ENCODE results near the gene VPS25.
"Not testable (repeated sequence)": the region's sequence is repeated elsewhere in the genome, so short reads cannot be mapped to it uniquely, and the experiment has no call there.

Gene VPS25

DNA sequence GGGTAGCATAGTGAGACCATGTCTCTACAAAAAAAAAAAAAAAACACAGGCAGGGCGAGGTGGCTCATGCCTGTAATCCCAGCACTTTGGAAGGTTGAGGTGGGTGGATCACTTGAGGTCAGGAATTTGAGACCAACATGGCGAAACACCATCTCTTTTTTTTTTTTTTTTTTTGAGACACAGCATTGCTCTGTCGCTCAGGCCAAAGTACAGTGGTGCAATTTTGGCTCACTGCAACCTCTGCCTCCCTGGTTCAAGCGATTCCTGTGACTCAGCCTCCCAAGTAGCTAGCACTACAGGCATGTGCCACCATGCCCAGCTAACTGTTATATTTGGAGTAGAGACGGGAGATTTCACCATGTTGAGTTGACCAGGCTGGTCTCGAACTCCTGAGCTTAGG is 7.1 kb upstream of the VPS25 start:
- CTCF ChIA-PET, result no interaction called here
- POLR2A ChIA-PET, result no interaction called here
- no peak for DNase-seq (ENCODE audit: extremely low spot score)
- no peak for TF ChIP-seq L3MBTL2 (conservative IDR thresholded peaks at IDR 0.05)
- no peak for TF ChIP-seq ELF4 (IDR thresholded peaks at IDR 0.05)
- no peak for TF ChIP-seq BHLHE40 (IDR thresholded peaks at IDR 0.05; ENCODE audit: borderline replicate concordance)
- TF ChIP-seq FOXM1 (IDR thresholded peaks at IDR 0.05; ENCODE audit: borderline replicate concordance), result no peak
- no peak for TF ChIP-seq CTBP1 (IDR thresholded peaks at IDR 0.05; ENCODE audit: borderline replicate concordance)

- ChIA-PET POLR2A (no interaction called here), CTCF (no interaction called here)
- no peak for DNase-seq (ENCODE audit: extremely low spot score)
- no peak for TF ChIP-seq FOXA1 (IDR thresholded peaks at IDR 0.05)
- no peak for TF ChIP-seq CTBP1 (IDR thresholded peaks at IDR 0.05; ENCODE audit: borderline replicate concordance)
- no peak for TF ChIP-seq SUZ12 (IDR thresholded peaks at IDR 0.05)
- TF ChIP-seq ARNT (IDR thresholded peaks at IDR 0.05), result no peak
- TF ChIP-seq TARDBP (IDR thresholded peaks at IDR 0.05), result no peak
- no peak for TF ChIP-seq LEF1 (IDR thresholded peaks at IDR 0.05; ENCODE audit: borderline replicate concordance)
Observed at GRCh38 chr17:42767512-42767911, 5.7 kb upstream of the VPS25 start.

DNA sequence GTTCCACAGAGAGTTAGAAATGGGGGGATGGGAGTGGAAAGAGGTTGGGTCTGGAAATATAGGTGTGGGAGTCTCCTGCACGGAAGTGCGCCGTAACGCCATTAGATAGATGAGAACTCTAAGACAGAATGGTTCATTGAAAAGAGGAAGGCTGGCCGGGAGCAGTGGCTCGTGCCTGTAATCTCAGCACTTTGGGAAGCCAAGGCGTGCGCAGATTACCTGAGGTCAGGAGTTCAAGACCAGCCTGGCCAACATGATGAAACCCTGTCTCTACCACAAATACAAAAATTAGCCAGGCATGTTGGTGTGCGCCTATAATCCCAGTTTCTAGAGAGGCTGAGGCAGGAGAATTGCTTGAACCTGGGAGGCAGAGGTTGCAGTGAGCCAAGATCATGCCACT is 5.2 kb upstream of the VPS25 start:
- CTCF ChIA-PET; POLR2A ChIA-PET; DNase-seq (ENCODE audit: extremely low spot score): not testable (repeated sequence)

DNA sequence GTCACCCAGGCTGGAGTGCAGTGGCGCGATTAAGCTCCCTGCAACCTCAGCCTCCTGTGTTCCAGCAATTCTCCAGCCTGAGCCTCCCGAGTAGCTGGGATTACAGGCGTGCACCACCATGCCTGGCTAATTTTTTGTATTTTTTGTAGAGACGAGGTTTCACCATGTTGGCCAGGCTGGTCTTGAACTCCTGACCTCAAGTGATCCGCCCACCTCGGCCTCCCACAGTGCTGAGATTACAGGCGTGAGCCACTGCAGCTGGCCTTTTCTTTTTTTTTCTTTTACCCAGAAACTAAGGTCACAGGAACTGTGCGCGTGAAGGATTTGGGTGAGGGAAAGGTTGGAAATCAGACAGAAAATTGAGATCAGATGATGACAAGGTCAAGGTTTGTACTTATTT is 3.3 kb upstream of the VPS25 start:
- ChIA-PET CTCF (interaction anchor here (0.7 kb wide), 1 partner anchor 234 kb away, joined by 4 read pairs; no protein-coding TSS in a partner anchor), POLR2A (interaction anchor here (0.7 kb wide), 1 partner anchor 15 kb away, joined by 3 read pairs; no protein-coding TSS in a partner anchor)
- DNase-seq (ENCODE audit: extremely low spot score), result not testable (repeated sequence)

- ChIA-PET POLR2A (interaction anchor here (0.6 to 3.6 kb wide), 30 partner anchors 8 to 241 kb away, joined by 3 to 58 read pairs (median 5); partner anchors contain the start of genes BECN1, CNTD1, COA3 and PSMC3IP), CTCF (interaction anchor here (1.5 kb wide), 1 partner anchor 9 kb away, joined by 10 read pairs; no protein-coding TSS in a partner anchor)
- DNase-seq (ENCODE audit: extremely low spot score), result no peak
- TF ChIP-seq SUZ12 (IDR thresholded peaks at IDR 0.05) (no peak), SP1 (IDR thresholded peaks at IDR 0.05) (no peak), CTBP1 (IDR thresholded peaks at IDR 0.05; ENCODE audit: borderline replicate concordance) (no peak), L3MBTL2 (conservative IDR thresholded peaks at IDR 0.05) (no peak), FOXK2 (IDR thresholded peaks at IDR 0.05) (no peak), TARDBP (IDR thresholded peaks at IDR 0.05) (no peak), BHLHE40 (IDR thresholded peaks at IDR 0.05; ENCODE audit: borderline replicate concordance) (no peak), ZNF384 (IDR thresholded peaks at IDR 0.05) (no peak), ARNT (IDR thresholded peaks at IDR 0.05) (no peak), ELF4 (IDR thresholded peaks at IDR 0.05) (no peak), NFRKB (IDR thresholded peaks at IDR 0.05) (no peak), FOXM1 (IDR thresholded peaks at IDR 0.05; ENCODE audit: borderline replicate concordance) (no peak), HDGF (IDR thresholded peaks at IDR 0.05; ENCODE audit: borderline replicate concordance) (no peak), LEF1 (IDR thresholded peaks at IDR 0.05; ENCODE audit: borderline replicate concordance) (no peak), FOXA1 (IDR thresholded peaks at IDR 0.05) (no peak)
Observed at GRCh38 chr17:42772945-42773289, 332 bp upstream of the VPS25 start.

- POLR2A ChIA-PET, result interaction anchor here (0.9 to 3.6 kb wide), 25 partner anchors 8 to 224 kb away, joined by 3 to 58 read pairs (median 6); partner anchors contain the start of genes BECN1, CNTD1, COA3 and RAMP2
- no peak for DNase-seq (ENCODE audit: extremely low spot score)
- CTCF ChIA-PET, result interaction anchor here (0.6 to 1.2 kb wide), 2 partner anchors 10 to 65 kb away, joined by 3 to 10 read pairs; no protein-coding TSS in a partner anchor
- no peak for TF ChIP-seq ARNT (IDR thresholded peaks at IDR 0.05)
- no peak for TF ChIP-seq CTBP1 (IDR thresholded peaks at IDR 0.05; ENCODE audit: borderline replicate concordance)
- TF ChIP-seq HDGF (IDR thresholded peaks at IDR 0.05; ENCODE audit: borderline replicate concordance), result no peak
- TF ChIP-seq NFRKB (IDR thresholded peaks at IDR 0.05), result no peak
- TF ChIP-seq SP1 (IDR thresholded peaks at IDR 0.05), result no peak
- TF ChIP-seq SUZ12 (IDR thresholded peaks at IDR 0.05), result no peak
- no peak for TF ChIP-seq FOXK2 (IDR thresholded peaks at IDR 0.05)
- TF ChIP-seq ELF4 (IDR thresholded peaks at IDR 0.05), result no peak
- no peak for TF ChIP-seq L3MBTL2 (conservative IDR thresholded peaks at IDR 0.05)
- no peak for TF ChIP-seq FOXM1 (IDR thresholded peaks at IDR 0.05; ENCODE audit: borderline replicate concordance)
- no peak for TF ChIP-seq FOXA1 (IDR thresholded peaks at IDR 0.05)
Observed at GRCh38 chr17:42774066-42774745, 957 bp downstream of the VPS25 start.

GRCh38 chr17:42775534-42776098 is 2.4 kb downstream of the VPS25 start:
- ChIA-PET CTCF (no interaction called here), POLR2A (no interaction called here)
- TF ChIP-seq, protein P1, sequence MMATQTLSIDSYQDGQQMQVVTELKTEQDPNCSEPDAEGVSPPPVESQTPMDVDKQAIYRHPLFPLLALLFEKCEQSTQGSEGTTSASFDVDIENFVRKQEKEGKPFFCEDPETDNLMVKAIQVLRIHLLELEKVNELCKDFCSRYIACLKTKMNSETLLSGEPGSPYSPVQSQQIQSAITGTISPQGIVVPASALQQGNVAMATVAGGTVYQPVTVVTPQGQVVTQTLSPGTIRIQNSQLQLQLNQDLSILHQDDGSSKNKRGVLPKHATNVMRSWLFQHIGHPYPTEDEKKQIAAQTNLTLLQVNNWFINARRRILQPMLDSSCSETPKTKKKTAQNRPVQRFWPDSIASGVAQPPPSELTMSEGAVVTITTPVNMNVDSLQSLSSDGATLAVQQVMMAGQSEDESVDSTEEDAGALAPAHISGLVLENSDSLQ (IDR thresholded peaks at IDR 0.05), result no peak
- no peak for TF ChIP-seq NFRKB (IDR thresholded peaks at IDR 0.05)
- TF ChIP-seq TARDBP (IDR thresholded peaks at IDR 0.05), result no peak
- no peak for TF ChIP-seq SUZ12 (IDR thresholded peaks at IDR 0.05)
- no peak for TF ChIP-seq HDGF (IDR thresholded peaks at IDR 0.05; ENCODE audit: borderline replicate concordance)
- no peak for TF ChIP-seq ARNT (IDR thresholded peaks at IDR 0.05)
- TF ChIP-seq FOXK2 (IDR thresholded peaks at IDR 0.05), result no peak
- TF ChIP-seq ELF4 (IDR thresholded peaks at IDR 0.05), result no peak
- TF ChIP-seq FOXM1 (IDR thresholded peaks at IDR 0.05; ENCODE audit: borderline replicate concordance), result no peak
- no peak for TF ChIP-seq L3MBTL2 (conservative IDR thresholded peaks at IDR 0.05)
- no peak for TF ChIP-seq ZNF384 (IDR thresholded peaks at IDR 0.05)
- TF ChIP-seq FOXA1 (IDR thresholded peaks at IDR 0.05), result no peak
- no peak for TF ChIP-seq CTBP1 (IDR thresholded peaks at IDR 0.05; ENCODE audit: borderline replicate concordance)
- no peak for TF ChIP-seq LEF1 (IDR thresholded peaks at IDR 0.05; ENCODE audit: borderline replicate concordance)
- no peak for TF ChIP-seq SP1 (IDR thresholded peaks at IDR 0.05)
- no peak for DNase-seq (ENCODE audit: extremely low spot score)
